Upper lobe of left lung (tissue), 6 donors: ENCODE measurements around the gene ZNF362. TPM values are rescaled to one million over a fixed set of nuclear protein-coding genes. Genes with fewer than 3 reads are reported as not detected.

Experiments used
- ATAC-seq, 2 donors: fragments of 200-7000 bp; cut with Tn5 transposase; one replicate each; pipeline ENCODE4 v1.9.1; 2022; ENCODE audit warnings: mild to moderate bottlenecking in 2 of 2, moderate library complexity in 2 of 2; ENCODE audit not compliant: low FRiP score in 2 of 2
- DNase-seq, 2 donors: peaks; one replicate each; pipeline ENCODE4 v3.0.0-alpha.2; 2019 to 2020
- H3K27ac ChIP-seq, 4 donors: fragments of 200-600 bp; sonication (generic); one replicate each; pipeline ENCODE4 v1.5.1; 2016 to 2019
- H3K27me3 ChIP-seq, 4 donors: fragments of 200-600 bp; sonication (generic); one replicate each; pipeline ENCODE4 v1.5.1; 2017 to 2019
- H3K36me3 ChIP-seq, 4 donors: fragments of 200-600 bp; sonication (generic); one replicate each; pipeline ENCODE4 v1.5.1; 2016 to 2019
- H3K4me1 ChIP-seq, 4 donors: fragments of 200-600 bp; sonication (generic); one replicate each; pipeline ENCODE4 v1.5.1; 2018 to 2019
- H3K4me3 ChIP-seq, 4 donors: fragments of 200-600 bp; sonication (generic); one replicate each; pipeline ENCODE4 v1.5.1; 2017 to 2019; ENCODE audit warnings: mild to moderate bottlenecking in 2 of 4, moderate library complexity in 1 of 4
- H3K9me3 ChIP-seq, 4 donors: fragments of 200-600 bp; sonication (generic); one replicate each; pipeline ENCODE4 v1.5.1; 2018 to 2019
- CTCF ChIP-seq, 6 experiments: fragments of 450-650 bp in 4 of 6; fragments of 200-600 bp in 2 of 6; sonication (generic) in 2 of 6; IDR thresholded peaks; one replicate each; pipeline ENCODE4 v1.5.1; 2016 to 2019; ENCODE audit warnings: antibody characterized with exemption in 6 of 6
- EP300 ChIP-seq, 4 donors: sonication (generic); formaldehyde crosslinking; IDR thresholded peaks; one replicate each; pipeline ENCODE4 v1.5.1; 2017; ENCODE audit warnings: antibody characterized with exemption in 4 of 4, control low read depth in 2 of 4
- POLR2A ChIP-seq, 4 donors: fragments of 450-650 bp; IDR thresholded peaks; one replicate each; pipeline ENCODE4 v1.5.1; 2016 to 2017; ENCODE audit warnings: antibody characterized with exemption in 4 of 4, mild to moderate bottlenecking in 2 of 4
- POLR2AphosphoS5 ChIP-seq, 2 donors: sonication (generic); formaldehyde crosslinking; IDR thresholded peaks; one replicate each; pipeline ENCODE4 v1.5.1; 2017; ENCODE audit warnings: antibody characterized with exemption in 2 of 2
- WGBS, 2 donors: methylation state at CpG; one replicate each; pipeline ENCODE4 v1.1.5; 2017 to 2018; 5-methylcytosine and 5-hydroxymethylcytosine counted together
- total RNA-seq, 6 donors: library from RNA; depleted of rRNA in 4 of 6; stranded (reverse); fragments of >200 nt in 4 of 6; gene quantifications; one replicate each; pipeline versions ENCODE4 v1.1.0 to v1.2.1, GENCODE V29; 2016 to 2021
- donor health status: DM: no; HTN: no; CAD: no; lungs with moderate emphysema.
- donor health status: DM: no; HTN: yes; CAD: no; lungs with severe emphysema.

ZNF362 gene
- total RNA-seq, 6 donors from 2014 or later: 14.9 to 41.0 (median 21.3) TPM

GRCh38 chr1:33311706-33312412 lies 55.6 kb downstream of the ZNF362 start:
- Histone ChIP-seq H3K27ac (no peak overlapping the region), H3K9me3 (no peaks in the 10 kb centered on the region), H3K36me3 (no peaks in the 10 kb centered on the region), H3K4me1 (peaks cover 4 to 10% (median 4%) of the 10 kb centered on the region in 4 donors), H3K4me3 (no peak overlapping the region), H3K27me3 (peaks cover 0 to 4% (median 2%) of the 10 kb centered on the region in 4 donors)
- no peak for DNase-seq
- WGBS, 2 donors: 84 to 88% methylated on average over 6 of the region's 7 CpGs
- peak in 1 of 2 donors; percentile 61 for ATAC-seq
- TF ChIP-seq POLR2A (IDR thresholded peaks at IDR 0.05) (no peak), EP300 (IDR thresholded peaks at IDR 0.05) (no peak), POLR2AphosphoS5 (IDR thresholded peaks at IDR 0.05) (no peak), CTCF (IDR thresholded peaks at IDR 0.05) (no peak)

GRCh38 chr1:33312413-33312749 lies 56.1 kb downstream of the ZNF362 start:
- Histone ChIP-seq H3K9me3 (no peaks in the 10 kb centered on the region), H3K36me3 (no peaks in the 10 kb centered on the region), H3K27me3 (no peaks in the 10 kb centered on the region), H3K4me3 (no peak overlapping the region), H3K4me1 (peaks cover 0 to 6% (median 0%) of the 10 kb centered on the region in 4 donors), H3K27ac (no peak overlapping the region)
- ATAC-seq: peak in 1 of 2 donors; percentile 15
- no peak for DNase-seq
- WGBS, 2 donors: 87% methylated on average over 3 to 5 of the region's 5 CpGs
- TF ChIP-seq POLR2A (IDR thresholded peaks at IDR 0.05) (no peak), POLR2AphosphoS5 (IDR thresholded peaks at IDR 0.05) (no peak), EP300 (IDR thresholded peaks at IDR 0.05) (no peak), CTCF (IDR thresholded peaks at IDR 0.05) (no peak)

- no peaks in the 10 kb centered on the region for H3K36me3 ChIP-seq
- no peak overlapping the region for H3K4me3 ChIP-seq
- ATAC-seq (no peak), DNase-seq (no peak)
- H3K9me3 ChIP-seq: no peaks in the 10 kb centered on the region
- WGBS, 2 donors: 87 to 91% methylated on average over 8 to 9 of the region's 9 CpGs
- H3K27ac ChIP-seq: no peak overlapping the region
- no peak for TF ChIP-seq EP300 (IDR thresholded peaks at IDR 0.05)
- TF ChIP-seq POLR2A (IDR thresholded peaks at IDR 0.05): no peak
- no peak for TF ChIP-seq POLR2AphosphoS5 (IDR thresholded peaks at IDR 0.05)
- TF ChIP-seq CTCF (IDR thresholded peaks at IDR 0.05): no peak
- no peaks in the 10 kb centered on the region for H3K27me3 ChIP-seq
- H3K4me1 ChIP-seq: peaks cover 0 to 6% (median 0%) of the 10 kb centered on the region in 4 donors
Observed at GRCh38 chr1:33314416-33314815, 58.1 kb downstream of the ZNF362 start.

- TF ChIP-seq EP300 (IDR thresholded peaks at IDR 0.05) (no peak), POLR2A (IDR thresholded peaks at IDR 0.05) (no peak), POLR2AphosphoS5 (IDR thresholded peaks at IDR 0.05) (no peak), CTCF (IDR thresholded peaks at IDR 0.05) (no peak)
- ATAC-seq (no peak), DNase-seq (no peak)
- peaks cover 0 to 6% (median 0%) of the 10 kb centered on the region in 4 donors for H3K4me1 ChIP-seq
- 77 to 84% methylated on average over 2 of the region's 2 CpGs for WGBS, 2 donors
- no peaks in the 10 kb centered on the region for H3K9me3 ChIP-seq
- no peak overlapping the region for H3K4me3 ChIP-seq
- H3K27me3 ChIP-seq: no peaks in the 10 kb centered on the region
- H3K36me3 ChIP-seq: peaks cover 0 to 6% (median 0%) of the 10 kb centered on the region in 4 donors
- no peak overlapping the region for H3K27ac ChIP-seq
Observed at GRCh38 chr1:33316601-33317000, 60.3 kb downstream of the ZNF362 start.

GRCh38 chr1:33317354-33317753 lies 61.1 kb downstream of the ZNF362 start:
- WGBS, 2 donors: 55 to 65% methylated on average over 1 of the region's 1 CpG
- TF ChIP-seq POLR2A (IDR thresholded peaks at IDR 0.05) (no peak), POLR2AphosphoS5 (IDR thresholded peaks at IDR 0.05) (no peak), CTCF (IDR thresholded peaks at IDR 0.05) (no peak), EP300 (IDR thresholded peaks at IDR 0.05) (no peak)
- H3K27ac ChIP-seq: no peak overlapping the region
- H3K4me3 ChIP-seq: no peak overlapping the region
- H3K36me3 ChIP-seq: peaks cover 0 to 14% (median under 1%) of the 10 kb centered on the region in 4 donors
- ATAC-seq (no peak), DNase-seq (no peak)
- no peaks in the 10 kb centered on the region for H3K9me3 ChIP-seq
- peaks cover 0 to 4% (median 0%) of the 10 kb centered on the region in 4 donors for H3K4me1 ChIP-seq
- no peaks in the 10 kb centered on the region for H3K27me3 ChIP-seq
